Measurements from ENCODE around the gene NOS1.

NOS1 gene

DNA sequence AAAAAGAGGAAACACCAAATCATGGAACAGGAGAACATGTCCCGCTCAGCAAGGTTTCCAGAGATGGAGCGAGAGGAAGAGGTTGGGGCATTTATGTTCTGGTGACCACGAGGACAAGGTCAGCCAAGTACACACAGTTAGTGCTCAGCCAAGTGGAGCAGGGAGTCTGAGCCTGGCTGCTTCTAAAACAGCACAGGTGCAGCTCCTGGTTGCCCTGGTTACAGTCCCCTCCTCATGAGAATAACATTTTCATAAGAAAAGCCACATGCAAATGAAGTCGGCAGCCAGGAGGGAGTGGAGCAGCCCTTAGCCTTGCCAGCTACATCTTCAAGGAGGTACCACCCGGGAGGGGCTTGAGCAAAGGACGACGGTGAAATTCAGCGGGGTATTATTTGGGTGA lies 81.8 kb downstream of the NOS1 start:
- TF ChIP-seq, protein P1, sequence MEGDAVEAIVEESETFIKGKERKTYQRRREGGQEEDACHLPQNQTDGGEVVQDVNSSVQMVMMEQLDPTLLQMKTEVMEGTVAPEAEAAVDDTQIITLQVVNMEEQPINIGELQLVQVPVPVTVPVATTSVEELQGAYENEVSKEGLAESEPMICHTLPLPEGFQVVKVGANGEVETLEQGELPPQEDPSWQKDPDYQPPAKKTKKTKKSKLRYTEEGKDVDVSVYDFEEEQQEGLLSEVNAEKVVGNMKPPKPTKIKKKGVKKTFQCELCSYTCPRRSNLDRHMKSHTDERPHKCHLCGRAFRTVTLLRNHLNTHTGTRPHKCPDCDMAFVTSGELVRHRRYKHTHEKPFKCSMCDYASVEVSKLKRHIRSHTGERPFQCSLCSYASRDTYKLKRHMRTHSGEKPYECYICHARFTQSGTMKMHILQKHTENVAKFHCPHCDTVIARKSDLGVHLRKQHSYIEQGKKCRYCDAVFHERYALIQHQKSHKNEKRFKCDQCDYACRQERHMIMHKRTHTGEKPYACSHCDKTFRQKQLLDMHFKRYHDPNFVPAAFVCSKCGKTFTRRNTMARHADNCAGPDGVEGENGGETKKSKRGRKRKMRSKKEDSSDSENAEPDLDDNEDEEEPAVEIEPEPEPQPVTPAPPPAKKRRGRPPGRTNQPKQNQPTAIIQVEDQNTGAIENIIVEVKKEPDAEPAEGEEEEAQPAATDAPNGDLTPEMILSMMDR (conservative IDR thresholded peaks at IDR 0.05; ENCODE audit: low read depth, low read length), result no peak
- DNase-seq (ENCODE audit: low read depth), result no peak
- H3K4me3 ChIP-seq (ENCODE audit: low read length), result no peak overlapping the region

DNA sequence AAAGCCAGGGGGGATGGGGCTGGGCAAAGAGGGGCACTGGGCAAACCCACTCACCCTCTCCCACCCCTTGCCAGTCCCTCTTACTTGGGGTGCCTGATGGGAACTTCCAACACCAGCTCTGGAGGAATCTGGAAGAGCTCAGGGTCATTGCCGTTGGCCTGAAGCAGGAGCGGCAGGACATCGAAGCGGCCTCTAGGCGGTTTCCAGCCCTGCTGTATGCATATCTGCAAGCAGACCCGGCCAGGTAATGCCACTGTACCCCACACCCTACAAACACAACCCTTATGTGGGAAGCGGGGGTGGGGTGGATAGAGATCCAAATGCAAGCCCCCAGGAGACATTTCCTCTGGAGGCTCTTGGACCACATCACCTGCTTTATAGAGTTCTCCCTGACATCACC lies 83.6 kb downstream of the NOS1 start:
- DNase-seq (ENCODE audit: low read depth), result no peak
- TF ChIP-seq, protein P1 (conservative IDR thresholded peaks at IDR 0.05; ENCODE audit: low read depth, low read length), result no peak
- H3K4me3 ChIP-seq (ENCODE audit: low read length), result no peak overlapping the region

DNA sequence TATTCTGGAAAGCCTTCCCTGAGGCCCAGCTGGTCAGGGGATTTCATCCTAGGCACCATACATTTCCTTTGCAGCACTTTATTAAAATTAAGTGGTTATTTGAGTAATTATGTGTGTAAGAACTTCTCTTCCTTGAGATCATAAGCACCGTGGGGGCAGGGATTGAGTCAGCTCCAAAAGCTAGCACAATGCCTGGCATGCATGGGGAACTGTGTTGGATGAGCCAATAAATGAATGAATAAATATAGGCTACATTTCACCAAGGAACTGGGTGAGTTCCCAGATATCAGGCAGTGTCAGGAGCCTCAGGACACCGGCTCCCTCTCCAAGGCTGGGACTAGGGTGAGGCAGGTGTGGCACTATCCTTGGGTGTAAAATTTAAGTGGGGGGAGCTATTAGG lies 88.3 kb downstream of the NOS1 start:
- H3K4me3 ChIP-seq (ENCODE audit: low read length), result no peak overlapping the region
- TF ChIP-seq, protein P1 (conservative IDR thresholded peaks at IDR 0.05; ENCODE audit: low read depth, low read length), result no peak
- DNase-seq (ENCODE audit: low read depth), result no peak

DNA sequence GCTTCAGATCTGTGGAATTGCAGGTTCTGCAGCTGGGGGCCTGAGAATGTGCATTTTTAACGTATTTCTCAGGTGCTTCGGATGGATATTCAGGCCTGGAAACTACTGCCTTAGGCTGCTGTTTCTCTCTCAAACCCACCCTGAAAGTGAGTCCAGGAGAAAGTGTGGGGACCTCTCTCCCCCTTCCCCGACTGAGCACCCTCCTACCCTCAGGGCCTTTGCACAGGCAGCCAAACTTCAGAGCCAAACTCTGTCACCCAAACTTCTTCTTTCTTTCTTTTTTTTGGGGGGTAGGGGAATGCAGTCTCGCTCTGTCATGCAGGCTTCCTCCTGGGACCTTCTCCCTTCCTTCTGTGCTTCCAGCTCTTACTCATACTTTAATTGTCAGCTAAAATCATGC lies 88.7 kb downstream of the NOS1 start:
- TF ChIP-seq, protein P1 (conservative IDR thresholded peaks at IDR 0.05; ENCODE audit: low read depth, low read length), result no peak
- H3K4me3 ChIP-seq (ENCODE audit: low read length), result no peak overlapping the region
- DNase-seq (ENCODE audit: low read depth), result no peak

DNA sequence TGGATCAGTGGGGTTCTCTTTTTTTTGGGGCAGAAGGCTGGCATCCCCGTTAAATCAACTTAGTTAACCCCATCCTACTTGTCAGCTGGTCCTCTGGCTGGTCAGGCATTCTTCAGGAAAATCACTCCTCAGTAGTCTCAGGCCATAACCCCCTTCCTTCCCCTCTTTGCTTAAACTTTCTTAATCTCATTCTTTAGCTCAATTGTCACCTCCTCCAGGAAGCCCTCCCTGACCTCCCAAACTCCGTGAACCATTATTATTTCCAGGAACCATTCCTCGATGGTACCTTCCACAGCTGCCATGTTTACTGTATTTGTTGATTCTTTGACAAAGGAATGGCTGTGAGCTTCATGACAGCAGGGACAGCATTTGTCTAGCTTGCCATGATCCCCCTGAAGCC lies 98.7 kb downstream of the NOS1 start:
- DNase-seq (ENCODE audit: low read depth), result no peak
- TF ChIP-seq, protein P1 (conservative IDR thresholded peaks at IDR 0.05; ENCODE audit: low read depth, low read length), result no peak
- no peak overlapping the region for H3K4me3 ChIP-seq (ENCODE audit: low read length)

DNA sequence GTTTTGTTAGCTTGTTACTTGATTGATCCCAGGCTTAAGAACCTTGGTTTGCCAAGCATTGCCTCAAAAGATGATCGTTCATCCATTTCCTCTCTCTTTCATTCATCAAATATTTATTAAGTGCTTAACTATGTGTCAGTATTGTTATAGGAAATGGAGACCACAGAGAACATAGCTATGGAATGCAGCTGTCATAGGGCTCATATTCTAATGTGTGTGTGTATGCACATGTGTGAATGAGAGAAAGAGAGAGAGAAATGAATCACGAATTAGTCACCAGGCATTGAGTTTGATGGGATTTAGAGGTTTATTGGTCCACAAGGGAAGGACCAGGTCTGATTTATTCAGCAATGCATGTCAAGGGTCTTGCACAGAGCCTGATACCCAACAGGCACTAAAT lies 100.2 kb downstream of the NOS1 start:
- DNase-seq (ENCODE audit: low read depth), result no peak

DNA sequence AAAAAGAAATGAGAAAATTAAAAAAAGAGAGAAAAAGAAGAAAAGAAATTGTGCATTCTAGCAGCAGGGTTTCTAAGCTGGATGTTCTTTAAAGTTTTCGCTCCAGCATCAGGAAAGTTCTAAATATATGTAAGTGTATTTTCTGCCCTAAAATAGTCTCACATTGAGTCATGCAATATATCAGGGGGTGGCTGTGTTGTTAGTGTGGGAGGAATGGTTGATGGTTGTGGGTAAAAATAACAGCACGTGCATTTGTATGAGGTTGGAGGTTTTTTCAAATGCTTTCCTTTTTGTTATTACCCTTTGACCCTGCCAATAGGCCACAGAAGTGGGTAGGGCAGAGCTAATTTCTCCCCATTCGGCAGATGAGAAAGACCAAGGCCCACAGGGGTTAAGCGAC lies 106.0 kb downstream of the NOS1 start:
- TF ChIP-seq, protein P1 (conservative IDR thresholded peaks at IDR 0.05; ENCODE audit: low read depth, low read length), result no peak
- no peak overlapping the region for H3K4me3 ChIP-seq (ENCODE audit: low read length)
- DNase-seq (ENCODE audit: low read depth), result no peak

More for the DNA sequence above, 100.2 kb downstream of the NOS1 start:
- H3K4me3 ChIP-seq (ENCODE audit: low read length), result no peak overlapping the region
- TF ChIP-seq, protein P1 (conservative IDR thresholded peaks at IDR 0.05; ENCODE audit: low read depth, low read length), result no peak

Data from retinal pigment epithelial cell (primary cell).